CD14-positive monocyte (primary cell): ENCODE measurements around the gene UBL5. TPM values are rescaled to one million over a fixed set of nuclear protein-coding genes. Genes with fewer than 3 reads are reported as not detected.

Experiments
- DNase-seq, 3 donors: peaks; one replicate each; pipeline ENCODE4 v3.0.0-alpha.2; 2011 to 2022
- H2AFZ ChIP-seq: 2 replicates; pipeline ENCODE4 v1.6.0; 2012; ENCODE audit warnings: mild to moderate bottlenecking, low read depth, low read length, inconsistent platforms; ENCODE audit not compliant: insufficient read depth, poor library complexity, severe bottlenecking
- H3K27ac ChIP-seq, 2 donors: 1 replicate in 1 of 2; 2 replicates in 1 of 2; pipeline ENCODE4 v1.5.1; 2012 to 2013; ENCODE audit warnings: low read length in 2 of 2, control low read depth in 1 of 2, inconsistent platforms in 1 of 2, low read depth in 1 of 2, mild to moderate bottlenecking in 1 of 2
- H3K27me3 ChIP-seq, 2 donors: one replicate each; pipeline versions ENCODE4 v1.6.0 to v1.6.1; 2011 to 2013; ENCODE audit warnings: low read length in 2 of 2; ENCODE audit not compliant: control insufficient read depth in 2 of 2, insufficient read depth in 2 of 2
- H3K36me3 ChIP-seq, 2 donors: replicated peaks in 1 of 2; 1 replicate in 1 of 2; 2 replicates in 1 of 2; pipeline versions ENCODE4 v1.5.1 to v1.6.1; 2012 to 2013; ENCODE audit warnings: low read length in 2 of 2, control low read depth in 1 of 2, inconsistent platforms in 1 of 2, mild to moderate bottlenecking in 1 of 2; ENCODE audit not compliant: insufficient read depth in 2 of 2, control insufficient read depth in 1 of 2
- H3K4me1 ChIP-seq, 2 donors: 1 replicate in 1 of 2; 2 replicates in 1 of 2; pipeline versions ENCODE4 v1.5.1 to v1.6.1; 2012 to 2013; ENCODE audit warnings: low read length in 2 of 2, control low read depth in 1 of 2, inconsistent platforms in 1 of 2, mild to moderate bottlenecking in 1 of 2, moderate library complexity in 1 of 2; ENCODE audit not compliant: insufficient read depth in 2 of 2, control insufficient read depth in 1 of 2
- H3K4me2 ChIP-seq: replicated peaks from 2 replicates; pipeline ENCODE3; 2012; ENCODE audit warnings: low read length, moderate library complexity, mild to moderate bottlenecking; ENCODE audit not compliant: poor library complexity, severe bottlenecking; ENCODE audit errors: extremely low read depth
- H3K4me3 ChIP-seq, 3 experiments: fragments of 200-600 bp in 1 of 3; sonication (generic) in 1 of 3; replicated peaks in 1 of 3; 1 replicate in 2 of 3; 2 replicates in 1 of 3; pipeline ENCODE4 v1.5.1; 2011 to 2013; ENCODE audit warnings: low read length in 3 of 3, mild to moderate bottlenecking in 3 of 3, control low read depth in 2 of 3, low read depth in 2 of 3, inconsistent platforms in 1 of 3, moderate library complexity in 1 of 3
- H3K79me2 ChIP-seq: 2 replicates; pipeline ENCODE4 v1.6.0; 2012; ENCODE audit warnings: mild to moderate bottlenecking, control low read depth, inconsistent platforms, low read length, moderate library complexity; ENCODE audit not compliant: insufficient read depth
- H3K9ac ChIP-seq: 2 replicates; pipeline ENCODE4 v1.6.0; 2017; ENCODE audit warnings: low read length, mild to moderate bottlenecking; ENCODE audit not compliant: insufficient read depth, poor library complexity, severe bottlenecking
- H3K9me3 ChIP-seq, 2 donors: replicated peaks in 1 of 2; 1 replicate in 1 of 2; 2 replicates in 1 of 2; pipeline versions ENCODE4 v1.5.1 to v1.6.1; 2012 to 2013; ENCODE audit warnings: low read length in 2 of 2, control low read depth in 1 of 2; ENCODE audit not compliant: control insufficient read depth in 1 of 2, insufficient read depth in 1 of 2
- H4K20me1 ChIP-seq: 2 replicates; pipeline ENCODE4 v1.6.0; 2012; ENCODE audit warnings: mild to moderate bottlenecking, low read length, control low read depth, moderate library complexity; ENCODE audit not compliant: insufficient read depth
- H3K27ac Mint-ChIP-seq, 7 donors: one replicate each; pipeline ENCODE4 v1.8.0; 2020; ENCODE audit warnings: mild to moderate bottlenecking in 7 of 7, mixed read lengths in 7 of 7, moderate library complexity in 6 of 7, inconsistent platforms in 2 of 7
- H3K27me3 Mint-ChIP-seq, 3 donors: one replicate each; pipeline ENCODE4 v1.8.0; 2021 to 2022; ENCODE audit warnings: low read depth in 3 of 3, mild to moderate bottlenecking in 3 of 3, mixed read lengths in 3 of 3, moderate library complexity in 3 of 3, inconsistent platforms in 1 of 3
- H3K36me3 Mint-ChIP-seq, 2 donors: one replicate each; pipeline ENCODE4 v1.8.0; 2020; ENCODE audit warnings: mixed read lengths in 2 of 2, inconsistent platforms in 1 of 2, mild to moderate bottlenecking in 1 of 2
- H3K4me1 Mint-ChIP-seq: one replicate; pipeline ENCODE4 v1.8.0; 2020; ENCODE audit warnings: mild to moderate bottlenecking, mixed read lengths
- H3K4me3 Mint-ChIP-seq, 2 donors: one replicate each; pipeline ENCODE4 v1.8.0; 2020; ENCODE audit warnings: mild to moderate bottlenecking in 2 of 2, mixed read lengths in 2 of 2, moderate library complexity in 1 of 2
- H3K9me3 Mint-ChIP-seq, 7 donors: one replicate each; pipeline ENCODE4 v1.8.0; 2020 to 2022; ENCODE audit warnings: mixed read lengths in 7 of 7, mild to moderate bottlenecking in 6 of 7, moderate library complexity in 6 of 7, inconsistent platforms in 2 of 7
- CTCF ChIP-seq: fragments of 200-600 bp; IDR thresholded peaks from one replicate; pipeline ENCODE4 v1.8.0; 2022; ENCODE audit warnings: antibody characterized with exemption, mild to moderate bottlenecking
- WGBS: methylation state at CpG from one replicate; pipeline ENCODE4 v1.1.5; 2013; ENCODE audit warnings: missing lambda C conversion rate; ENCODE audit not compliant: insufficient coverage; 5-methylcytosine and 5-hydroxymethylcytosine counted together
- intact Hi-C, 2 donors: fragments of 100-400 bp; cut with micrococcal nuclease; formaldehyde crosslinking; loops; one replicate each; pipeline versions ENCODE4 v1.15.0 to v1.15.1; 2023
- polyA plus RNA-seq, 3 donors: library from polyadenylated mRNA; depleted of rRNA in 1 of 3; unstranded in 2 of 3; stranded (reverse) in 1 of 3; fragments of 300-500 nt in 2 of 3; fragments of >200 nt in 1 of 3; fragmentation: Illumina TruSeq in 2 of 3; gene quantifications; 1 replicate in 2 of 3; 2 replicates in 1 of 3; pipeline ENCODE4 v1.2.3, GENCODE V29; 2012 to 2021

UBL5 gene
- polyA plus RNA-seq, 3 donors = 713 to 783 (median 728) TPM

- H4K20me1 ChIP-seq = no peaks in the 10 kb centered on the region
- H3K4me2 ChIP-seq = no peak overlapping the region
- no peak overlapping the region for H3K4me3 ChIP-seq
- H2AFZ ChIP-seq = no peak overlapping the region
- peaks cover 5% of the 10 kb centered on the region for H3K79me2 ChIP-seq
- no peaks in the 10 kb centered on the region for H3K9me3 ChIP-seq
- intact Hi-C loops = no loop called here
- WGBS = no CpG with 5 or more reads among the region's 3 CpGs
- Mint-ChIP-seq H3K9me3 (peaks cover 0 to 2% (median 0%) of the 10 kb centered on the region in 7 donors), H3K27ac (no peak overlapping the region), H3K27me3 (peaks cover 0 to 2% (median 0%) of the 10 kb centered on the region in 3 donors), H3K36me3 (peaks cover 35 to 63% of the 10 kb centered on the region in 2 donors), H3K4me1 (no peaks in the 10 kb centered on the region), H3K4me3 (no peak overlapping the region)
- H3K36me3 ChIP-seq = peaks cover 40 to 62% of the 10 kb centered on the region in 2 donors
- no peak for TF ChIP-seq CTCF
- H3K4me1 ChIP-seq = no peaks in the 10 kb centered on the region
- no peak for DNase-seq
- no peaks in the 10 kb centered on the region for H3K27me3 ChIP-seq
- no peak overlapping the region for H3K9ac ChIP-seq
- H3K27ac ChIP-seq = no peak overlapping the region
Observed at GRCh38 chr19:9806803-9807202, 20.9 kb upstream of the UBL5 start.

- 92% methylated on average over 9 of the region's 11 CpGs for WGBS
- Histone ChIP-seq H3K4me1 (no peaks in the 10 kb centered on the region), H3K36me3 (peaks cover 41 to 71% of the 10 kb centered on the region in 2 donors), H4K20me1 (no peaks in the 10 kb centered on the region), H3K9me3 (no peaks in the 10 kb centered on the region), H2AFZ (no peak overlapping the region), H3K27me3 (no peaks in the 10 kb centered on the region), H3K27ac (no peak overlapping the region), H3K79me2 (peaks cover 10% of the 10 kb centered on the region), H3K9ac (no peak overlapping the region), H3K4me2 (no peak overlapping the region), H3K4me3 (no peak overlapping the region)
- H3K27ac Mint-ChIP-seq = peak overlapping the region in 2 of 7 donors; percentile 9 to 73
- no peaks in the 10 kb centered on the region for H3K4me1 Mint-ChIP-seq
- no peaks in the 10 kb centered on the region for H3K9me3 Mint-ChIP-seq
- no peak for TF ChIP-seq CTCF
- peaks cover 0 to 2% (median 0%) of the 10 kb centered on the region in 3 donors for H3K27me3 Mint-ChIP-seq
- no peak for DNase-seq
- peaks cover 45 to 71% of the 10 kb centered on the region in 2 donors for H3K36me3 Mint-ChIP-seq
- intact Hi-C loops = no loop called here
- H3K4me3 Mint-ChIP-seq = no peak overlapping the region
Observed at GRCh38 chr19:9808855-9809824, 18.6 kb upstream of the UBL5 start.
